GM15510 (cell line): Measurements from ENCODE around the gene PRMT7.

Experiments used
- POLR2A ChIP-seq: IDR thresholded peaks from 3 replicates; pipeline ENCODE4 v1.6.1; 2011; ENCODE audit warnings: borderline replicate concordance; ENCODE audit not compliant: insufficient read length; ENCODE audit errors: extremely low read depth

PRMT7 gene

DNA sequence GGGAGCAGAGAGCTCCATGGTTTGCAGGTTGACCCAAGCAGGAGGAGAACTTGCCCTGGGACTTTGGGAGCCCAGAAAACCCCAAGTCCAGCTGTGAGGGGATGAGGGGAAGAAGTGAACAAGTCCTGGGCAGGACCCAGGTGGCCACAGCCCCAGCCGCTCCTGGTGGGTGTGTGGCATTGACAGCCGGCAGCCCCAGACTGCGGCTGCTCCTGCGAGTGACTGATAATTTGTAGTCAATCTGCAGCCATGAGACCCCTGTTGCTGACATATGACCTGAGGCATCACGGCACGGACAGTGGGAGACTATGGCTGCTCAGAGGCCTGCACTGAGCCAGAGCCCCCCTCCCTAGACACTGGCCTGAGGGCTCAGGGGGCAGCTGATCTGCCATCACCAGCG, 66.4 kb downstream of the PRMT7 start:
- TF ChIP-seq POLR2A, result no peak

- TF ChIP-seq POLR2A, result no peak
Observed at GRCh38 chr16:68377667-68378393, 67.0 kb downstream of the PRMT7 start.

DNA sequence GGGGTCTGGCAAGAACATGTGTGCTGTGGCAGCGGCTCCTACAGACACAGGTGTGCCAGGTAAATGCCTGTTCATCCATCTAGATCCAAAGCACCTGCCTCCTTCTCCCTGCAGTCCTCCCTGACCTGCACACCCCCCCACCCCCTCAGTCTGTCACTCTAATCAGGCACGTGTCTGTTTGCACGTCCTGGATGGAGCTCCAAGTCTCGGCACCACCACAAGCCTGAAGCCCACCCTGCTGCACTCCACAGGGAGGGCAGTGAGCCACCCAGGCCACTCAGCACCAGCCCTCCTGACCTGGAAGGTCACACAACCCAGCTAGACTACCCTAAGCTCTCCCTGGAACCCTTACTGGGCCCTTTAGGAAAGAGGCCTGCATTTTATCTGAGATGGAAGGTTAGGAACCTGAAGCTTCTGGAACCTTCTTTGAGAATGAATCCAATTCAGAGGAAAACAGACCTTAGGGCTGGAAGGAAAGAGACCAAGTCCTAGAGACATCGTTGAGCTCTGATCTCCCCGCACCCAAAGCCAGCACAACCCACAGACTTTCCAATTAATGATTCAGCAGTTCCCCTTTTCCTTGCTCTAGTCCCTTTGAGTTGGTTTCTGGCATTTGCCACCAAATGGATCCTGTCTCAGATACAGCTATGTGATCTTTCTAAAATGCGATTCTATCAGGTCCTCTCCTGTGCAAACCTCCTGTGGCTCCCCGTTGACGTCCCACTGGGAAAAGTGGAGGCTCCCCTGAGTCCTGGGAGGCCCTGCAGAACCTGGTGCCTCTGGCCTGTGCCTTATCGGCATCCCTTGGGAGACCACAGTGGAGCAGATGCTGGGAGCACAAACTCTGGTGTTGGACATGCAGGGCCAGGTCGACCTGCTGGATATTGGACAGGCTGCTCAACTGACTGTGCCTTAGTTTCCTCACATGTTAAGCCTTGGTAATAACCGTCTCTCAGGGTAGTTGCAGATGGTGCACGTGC, 67.9 kb downstream of the PRMT7 start:
- TF ChIP-seq POLR2A, result no peak

DNA sequence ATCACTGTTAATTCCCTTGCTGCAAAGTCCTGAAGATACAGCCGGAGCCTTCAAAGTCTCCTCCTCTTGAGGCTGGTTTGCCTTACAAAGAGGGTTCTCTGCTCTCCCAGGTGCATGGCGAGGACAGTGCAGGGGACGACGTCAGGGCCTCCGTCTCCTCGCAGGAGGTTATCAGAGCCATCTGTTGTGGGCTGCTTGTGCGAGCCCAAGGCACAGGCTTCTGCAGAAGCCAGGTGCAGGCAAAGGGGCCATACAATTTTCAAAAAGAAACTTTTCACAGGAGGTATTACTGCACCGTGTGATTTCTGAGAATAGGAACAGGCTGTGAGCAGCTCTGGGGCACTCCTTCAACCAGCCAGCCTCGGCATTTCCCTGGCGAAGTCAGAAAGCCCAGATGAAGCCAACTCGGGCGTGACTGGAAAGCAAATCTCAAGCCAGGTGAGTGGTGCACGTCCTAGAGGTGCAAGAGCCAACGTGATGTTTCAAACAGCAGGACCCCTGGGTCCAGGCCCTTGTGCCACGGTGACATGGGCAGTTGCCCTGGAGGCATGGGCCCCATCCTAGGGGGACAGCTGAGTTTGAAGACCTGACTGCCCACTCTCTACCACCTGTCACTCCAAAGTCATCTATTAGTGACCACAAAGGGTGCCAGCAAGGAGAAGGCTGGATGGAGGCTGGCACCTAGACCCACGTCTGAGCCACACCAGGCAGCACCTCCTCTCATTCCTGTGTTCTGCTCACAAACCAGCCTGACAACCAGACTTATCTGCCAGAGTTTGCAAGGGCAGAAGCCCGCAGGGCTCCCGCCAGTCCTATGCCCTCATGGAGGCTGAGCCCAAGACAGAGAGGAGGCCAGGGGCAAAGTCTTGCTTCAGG, 68.9 kb downstream of the PRMT7 start:
- no peak for TF ChIP-seq POLR2A

GRCh38 chr16:68380348-68380670, 69.5 kb downstream of the PRMT7 start:
- TF ChIP-seq POLR2A, result no peak

DNA sequence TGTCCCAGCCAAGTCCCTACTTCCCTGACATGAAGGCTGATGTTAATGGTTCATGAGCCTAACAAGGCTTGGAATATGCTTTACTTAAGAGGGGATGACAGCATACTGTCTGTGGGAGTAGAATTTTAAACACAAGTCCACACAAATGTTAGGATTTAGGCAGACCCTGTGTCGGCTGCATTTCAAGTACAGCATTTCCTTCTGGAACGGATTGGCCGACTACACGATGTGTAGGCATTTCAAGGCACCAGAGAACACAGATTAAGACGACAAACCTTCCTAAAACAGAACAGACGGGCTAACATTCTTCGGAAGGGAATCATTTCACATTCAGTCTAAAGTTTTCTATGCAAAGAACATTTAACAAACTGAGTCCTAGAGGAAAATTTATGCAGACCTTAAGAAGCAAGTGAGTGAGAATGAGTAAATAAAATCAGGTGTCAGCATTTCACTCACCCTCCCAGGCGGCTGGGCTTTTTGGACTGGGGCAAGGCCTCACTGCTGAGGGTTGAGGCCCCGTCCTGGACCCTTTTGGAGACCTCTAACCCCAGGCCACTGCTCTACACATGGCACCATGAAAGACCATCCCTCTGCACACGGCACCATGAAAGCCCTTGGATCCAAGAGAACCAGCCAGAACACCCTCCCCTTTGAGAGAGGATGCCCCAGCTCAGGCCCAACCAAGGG, 70.0 kb downstream of the PRMT7 start:
- TF ChIP-seq POLR2A, result no peak

DNA sequence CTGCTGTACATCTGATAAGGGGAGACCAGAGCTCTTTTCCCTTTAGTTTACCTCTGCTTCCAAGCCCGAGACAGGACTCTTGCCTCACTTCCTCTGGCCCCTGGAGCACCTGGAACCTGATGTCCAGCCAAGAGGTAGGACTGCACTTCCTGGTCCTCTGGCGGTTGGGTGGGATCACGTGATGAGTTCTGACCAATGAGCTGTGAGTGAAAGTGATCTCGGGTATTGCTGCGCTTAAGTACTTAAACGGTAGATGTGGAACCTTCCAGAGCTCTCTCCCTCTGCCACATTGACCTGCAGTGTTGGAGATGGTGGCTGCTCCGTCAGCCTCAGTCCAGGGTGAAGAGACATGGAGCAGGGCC, 70.5 kb downstream of the PRMT7 start:
- no peak for TF ChIP-seq POLR2A

- TF ChIP-seq POLR2A, result no peak
Observed at GRCh38 chr16:68382296-68382718, 71.5 kb downstream of the PRMT7 start.

DNA sequence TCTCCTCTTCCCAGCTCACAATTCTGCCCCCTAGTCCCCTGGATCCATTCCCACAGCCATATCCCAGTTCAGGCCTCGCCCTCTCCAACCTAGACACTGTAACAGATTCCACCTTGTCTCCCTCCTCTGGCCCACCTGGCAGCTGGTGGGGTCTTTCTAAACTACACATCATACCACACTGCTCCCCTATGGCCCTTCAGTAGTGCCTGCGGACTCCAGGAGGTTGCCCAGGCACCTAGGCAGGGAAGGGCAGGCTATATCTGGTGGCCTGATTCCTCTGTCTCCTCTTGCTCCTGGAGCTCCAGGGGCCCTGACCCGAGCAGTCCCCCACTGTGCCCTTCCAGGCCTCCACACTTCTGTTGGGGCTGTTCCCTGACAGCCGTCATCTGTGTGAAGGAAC, 73.0 kb downstream of the PRMT7 start:
- no peak for TF ChIP-seq POLR2A

DNA sequence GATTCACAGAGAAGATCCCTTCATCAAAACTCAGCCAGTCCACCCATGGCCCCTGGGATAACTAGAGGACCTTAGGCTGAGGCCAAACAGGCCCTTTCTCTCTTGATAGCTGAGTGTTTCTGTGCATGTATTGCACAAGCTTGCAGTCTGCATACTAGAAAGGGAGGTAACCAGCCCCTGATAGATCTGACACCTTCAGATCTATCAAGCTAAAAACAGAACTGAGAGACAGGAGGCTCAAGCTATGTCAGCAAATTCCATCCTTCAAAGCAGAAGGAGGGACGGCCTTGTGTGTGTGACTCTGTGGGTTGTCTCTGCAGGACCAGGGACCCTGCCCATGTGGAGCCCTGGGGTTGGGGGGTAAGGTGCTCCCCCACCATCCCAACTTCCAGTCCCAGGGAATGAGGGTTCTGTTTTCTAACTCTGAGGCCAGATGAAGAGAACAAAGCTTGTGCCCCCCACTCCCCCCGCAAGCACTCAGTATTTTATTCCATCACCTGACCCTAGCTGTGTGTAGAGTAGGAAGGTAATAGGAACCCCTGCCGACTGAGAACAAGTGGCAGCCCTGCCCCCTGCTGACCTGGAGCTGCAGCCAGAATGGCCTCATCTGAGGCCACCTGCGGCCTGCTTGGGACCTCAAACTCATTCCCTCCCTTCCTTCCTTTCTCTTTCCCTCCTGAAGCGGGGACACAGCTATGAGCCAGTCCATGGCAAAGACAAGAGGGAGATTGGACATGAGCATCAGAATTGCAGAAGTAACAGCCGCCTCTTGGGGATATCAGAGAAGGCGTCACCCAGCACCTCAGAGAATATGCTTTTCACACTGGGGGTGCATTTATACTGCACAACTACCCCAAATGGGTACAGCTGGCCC, 73.7 kb downstream of the PRMT7 start:
- no peak for TF ChIP-seq POLR2A

GRCh38 chr16:68385371-68385770, 74.6 kb downstream of the PRMT7 start:
- TF ChIP-seq POLR2A, result no peak

- TF ChIP-seq POLR2A, result no peak
Observed at GRCh38 chr16:68386628-68387027, 75.8 kb downstream of the PRMT7 start.

- no peak for TF ChIP-seq POLR2A
Observed at GRCh38 chr16:68387301-68387700, 76.5 kb downstream of the PRMT7 start.
